Astrocyte (in vitro differentiated cells and primary cell): ENCODE results near the gene FUCA1.

ENCODE experiments used
- EZH2 ChIP-seq: IDR thresholded peaks from 2 replicates; pipeline ENCODE4 v1.6.1; 2012; ENCODE audit warnings: mild to moderate bottlenecking, low read length, inconsistent platforms; ENCODE audit not compliant: insufficient read depth
- TF ChIP-seq, protein P1 (sequence below): IDR thresholded peaks from 2 replicates; pipeline ENCODE4 v1.5.1; 2011; ENCODE audit warnings: low read depth, mild to moderate bottlenecking, inconsistent platforms, low read length, moderate library complexity; ENCODE audit not compliant: insufficient read depth

DNA sequence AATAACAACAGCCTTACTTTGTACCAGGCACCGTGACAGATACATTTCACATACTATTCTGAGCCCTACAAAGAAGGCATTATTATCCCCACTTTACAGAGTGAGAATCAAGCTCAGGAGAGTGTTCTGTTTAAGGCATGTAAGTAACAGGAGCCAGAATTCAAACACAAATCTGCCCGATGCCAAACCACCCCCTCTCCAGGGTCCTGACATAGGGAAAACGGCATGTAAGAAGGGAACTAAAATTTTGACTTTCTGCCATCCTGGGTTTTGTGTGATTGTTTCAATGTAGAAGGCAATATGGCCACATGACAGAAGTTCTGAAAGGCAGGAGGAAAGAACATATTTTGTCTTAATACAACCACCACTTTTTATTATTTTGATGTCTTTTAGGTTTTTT is 5.5 kb downstream of the FUCA1 start:
- TF ChIP-seq, protein P1, sequence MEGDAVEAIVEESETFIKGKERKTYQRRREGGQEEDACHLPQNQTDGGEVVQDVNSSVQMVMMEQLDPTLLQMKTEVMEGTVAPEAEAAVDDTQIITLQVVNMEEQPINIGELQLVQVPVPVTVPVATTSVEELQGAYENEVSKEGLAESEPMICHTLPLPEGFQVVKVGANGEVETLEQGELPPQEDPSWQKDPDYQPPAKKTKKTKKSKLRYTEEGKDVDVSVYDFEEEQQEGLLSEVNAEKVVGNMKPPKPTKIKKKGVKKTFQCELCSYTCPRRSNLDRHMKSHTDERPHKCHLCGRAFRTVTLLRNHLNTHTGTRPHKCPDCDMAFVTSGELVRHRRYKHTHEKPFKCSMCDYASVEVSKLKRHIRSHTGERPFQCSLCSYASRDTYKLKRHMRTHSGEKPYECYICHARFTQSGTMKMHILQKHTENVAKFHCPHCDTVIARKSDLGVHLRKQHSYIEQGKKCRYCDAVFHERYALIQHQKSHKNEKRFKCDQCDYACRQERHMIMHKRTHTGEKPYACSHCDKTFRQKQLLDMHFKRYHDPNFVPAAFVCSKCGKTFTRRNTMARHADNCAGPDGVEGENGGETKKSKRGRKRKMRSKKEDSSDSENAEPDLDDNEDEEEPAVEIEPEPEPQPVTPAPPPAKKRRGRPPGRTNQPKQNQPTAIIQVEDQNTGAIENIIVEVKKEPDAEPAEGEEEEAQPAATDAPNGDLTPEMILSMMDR: no peak
- TF ChIP-seq EZH2: no peak
